Natural killer cell treated with Interleukin-12 subunit alpha and Interleukin-12 subunit beta and Interleukin-15 and Interleukin-18, amount 100 ng/mL, for 72 hours (primary cell): ENCODE data around the gene DHRS7B. TPM values are rescaled to one million over a fixed set of nuclear protein-coding genes. Genes with fewer than 3 reads are reported as not detected.
"Not testable (repeated sequence)": the region's sequence is repeated elsewhere in the genome, so short reads cannot be mapped to it uniquely, and the experiment has no call there.

ENCODE experiments used
- ATAC-seq, 2 donors: fragments of 150-1000 bp; cut with Tn5 transposase in 1 of 2; sonication (Bioruptor Pico), chemical (Tn5 transposase) in 1 of 2; 2 replicates each; pipeline ENCODE4 v1.10.0; 2021
- DNase-seq: peaks from one replicate; pipeline ENCODE4 v3.0.0; 2022; ENCODE audit warnings: low spot score
- H3K27ac Mint-ChIP-seq, 2 donors: 1 replicate in 1 of 2; 2 replicates in 1 of 2; pipeline ENCODE4 v1.8.0; 2022; ENCODE audit warnings: mixed read lengths in 2 of 2, mild to moderate bottlenecking in 1 of 2, moderate library complexity in 1 of 2
- H3K27me3 Mint-ChIP-seq, 2 donors: 1 replicate in 1 of 2; 2 replicates in 1 of 2; pipeline ENCODE4 v1.8.0; 2022; ENCODE audit warnings: mixed read lengths in 2 of 2
- H3K36me3 Mint-ChIP-seq: one replicate; pipeline ENCODE4 v1.8.0; 2022; ENCODE audit warnings: mixed read lengths
- H3K4me1 Mint-ChIP-seq, 2 donors: 1 replicate in 1 of 2; 2 replicates in 1 of 2; pipeline ENCODE4 v1.8.0; 2022; ENCODE audit warnings: low read depth in 2 of 2, mixed read lengths in 2 of 2, mild to moderate bottlenecking in 1 of 2
- H3K4me3 Mint-ChIP-seq: one replicate; pipeline ENCODE4 v1.8.0; 2022; ENCODE audit warnings: mixed read lengths
- H3K9me3 Mint-ChIP-seq: 2 replicates; pipeline ENCODE4 v1.8.0; 2022; ENCODE audit warnings: mixed read lengths
- total RNA-seq, 2 donors: library from RNA; stranded (reverse); gene quantifications; one replicate each; pipeline ENCODE4 v1.2.3, GENCODE V29; 2022

The DHRS7B gene
- total RNA-seq: 10 to 100 TPM; 22.2 to 23.8 TPM

- DNase-seq (peak; percentile 98), ATAC-seq (peak; percentile 97)
- Mint-ChIP-seq H3K27ac (peak within 1 kb of the TSS; percentile 85 to 91), H3K4me1 (peaks cover 16 to 28% of the 10 kb centered on the region in 2 donors), H3K36me3 (no peaks in the 10 kb centered on the region), H3K27me3 (no peaks in the 10 kb centered on the region), H3K9me3 (no peaks in the 10 kb centered on the region), H3K4me3 (peak within 1 kb of the TSS; percentile 99)
Observed at GRCh38 chr17:21126645-21127508, at the start of gene DHRS7B. TSS of gene DHRS7B (plus strand) at chr17:21126964. CDS start at chr17:21126972, 8 bp downstream.

GRCh38 chr17:21077281-21077680 is 49.5 kb upstream of the DHRS7B start:
- ATAC-seq (no peak), DNase-seq (no peak)
- Mint-ChIP-seq H3K27ac (no peak overlapping the region), H3K36me3 (no peaks in the 10 kb centered on the region), H3K9me3 (no peaks in the 10 kb centered on the region), H3K4me1 (no peaks in the 10 kb centered on the region), H3K4me3 (no peak overlapping the region), H3K27me3 (peaks cover 13 to 17% of the 10 kb centered on the region in 2 donors)

- Mint-ChIP-seq H3K4me3 (no peak overlapping the region), H3K27ac (no peak overlapping the region), H3K9me3 (no peaks in the 10 kb centered on the region), H3K4me1 (no peaks in the 10 kb centered on the region), H3K27me3 (peaks cover 13 to 17% of the 10 kb centered on the region in 2 donors), H3K36me3 (no peaks in the 10 kb centered on the region)
- DNase-seq (no peak), ATAC-seq (no peak)
Observed at GRCh38 chr17:21078016-21078780, 48.6 kb upstream of the DHRS7B start.

DNA sequence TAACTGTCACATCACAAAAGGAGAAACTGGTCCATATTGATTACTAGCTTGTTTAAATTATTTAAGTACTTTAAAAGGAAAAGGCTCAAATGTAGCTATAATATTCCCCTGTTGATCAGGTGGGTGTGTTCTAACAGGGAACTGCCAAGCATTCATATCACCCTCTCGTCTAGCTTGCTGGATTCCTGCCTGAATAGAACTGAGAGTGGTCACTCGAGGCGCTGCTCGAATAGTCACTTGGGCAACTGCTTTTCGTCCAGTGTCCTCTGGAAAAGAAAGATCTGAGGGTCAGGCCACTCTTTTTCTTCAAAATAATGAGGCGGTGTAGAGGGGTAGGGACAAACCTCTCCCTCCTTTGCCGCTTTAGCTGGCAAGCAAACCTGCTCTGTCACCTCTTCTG is 47.6 kb upstream of the DHRS7B start:
- Mint-ChIP-seq H3K36me3 (no peaks in the 10 kb centered on the region), H3K4me1 (no peaks in the 10 kb centered on the region), H3K4me3 (no peak overlapping the region), H3K9me3 (no peaks in the 10 kb centered on the region), H3K27me3 (peaks cover 13 to 17% of the 10 kb centered on the region in 2 donors), H3K27ac (no peak overlapping the region)
- ATAC-seq (no peak), DNase-seq (no peak)

DNA sequence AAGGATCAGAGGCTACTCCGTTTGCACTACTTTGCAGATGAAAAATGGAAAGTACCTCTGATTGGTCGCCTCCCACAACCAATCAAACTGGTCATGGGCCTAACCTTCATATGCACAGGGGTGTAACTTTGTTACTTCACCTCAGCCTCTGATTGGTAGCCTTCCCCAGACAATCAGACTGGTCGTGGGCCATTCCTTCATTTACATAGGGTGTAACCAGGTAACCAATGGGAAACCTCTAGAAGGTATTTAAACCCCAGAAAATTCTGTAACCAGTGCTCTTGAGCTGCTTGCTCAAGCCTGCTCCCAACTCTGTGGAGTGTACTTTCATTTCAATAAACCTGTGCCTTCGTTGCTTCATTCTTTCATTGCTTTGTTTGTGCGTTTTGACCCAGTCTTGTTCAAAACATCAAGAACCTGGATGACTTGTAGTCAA is 44.7 kb upstream of the DHRS7B start:
- Mint-ChIP-seq H3K4me1 (no peaks in the 10 kb centered on the region), H3K27me3 (peaks cover 8 to 17% of the 10 kb centered on the region in 2 donors), H3K36me3 (no peaks in the 10 kb centered on the region), H3K9me3 (no peaks in the 10 kb centered on the region), H3K27ac (no peak overlapping the region), H3K4me3 (no peak overlapping the region)
- ATAC-seq: no peak
- no peak for DNase-seq

DNA sequence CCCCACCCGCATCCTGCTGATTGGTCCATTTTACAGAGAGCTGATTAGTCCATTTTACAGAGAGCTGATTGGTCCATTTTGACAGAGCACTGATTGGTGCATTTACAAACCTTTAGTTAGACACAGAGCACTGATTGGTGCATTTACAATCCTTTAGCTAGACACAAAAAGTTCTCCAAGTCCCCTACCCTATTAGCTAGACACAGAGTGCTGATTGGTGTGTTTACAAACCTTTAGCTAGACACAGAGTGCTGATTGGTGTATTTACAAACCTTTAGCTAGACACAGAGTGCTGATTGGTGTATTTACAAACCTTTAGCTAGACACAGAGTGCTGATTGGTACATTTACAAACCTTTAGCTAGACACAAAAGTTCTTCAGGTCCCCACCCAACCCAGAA is 41.5 kb upstream of the DHRS7B start:
- not testable (repeated sequence) for H3K4me1 Mint-ChIP-seq, H3K27me3 Mint-ChIP-seq, H3K27ac Mint-ChIP-seq, H3K4me3 Mint-ChIP-seq, DNase-seq, H3K36me3 Mint-ChIP-seq, H3K9me3 Mint-ChIP-seq, ATAC-seq

DNA sequence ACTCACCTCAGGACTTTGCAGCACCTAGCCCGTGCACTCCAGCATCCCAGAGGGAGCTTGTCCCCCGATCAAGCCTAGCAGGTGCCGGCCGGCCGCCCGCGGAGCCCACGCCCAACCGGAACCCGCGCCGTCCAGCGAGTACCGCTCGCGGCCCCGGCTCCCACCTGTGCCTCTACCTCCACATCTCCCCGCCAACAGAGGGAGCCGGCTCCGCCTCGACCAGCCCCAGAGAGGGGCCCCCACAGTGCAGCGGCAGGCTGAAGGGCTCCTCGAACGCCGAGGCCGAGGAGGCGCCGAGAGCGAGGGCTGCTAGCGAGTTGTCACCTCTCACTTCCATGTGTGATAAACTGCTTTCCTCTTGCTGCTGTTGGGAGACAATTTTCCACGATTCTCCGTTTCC is 41.1 kb upstream of the DHRS7B start:
- no peak for DNase-seq
- H3K4me3 Mint-ChIP-seq: no peak overlapping the region
- no peaks in the 10 kb centered on the region for H3K9me3 Mint-ChIP-seq
- no peaks in the 10 kb centered on the region for H3K36me3 Mint-ChIP-seq
- H3K4me1 Mint-ChIP-seq: no peaks in the 10 kb centered on the region
- H3K27ac Mint-ChIP-seq: no peak overlapping the region
- no peak for ATAC-seq
- peaks cover 0 to 3% of the 10 kb centered on the region in 2 donors for H3K27me3 Mint-ChIP-seq

DNA sequence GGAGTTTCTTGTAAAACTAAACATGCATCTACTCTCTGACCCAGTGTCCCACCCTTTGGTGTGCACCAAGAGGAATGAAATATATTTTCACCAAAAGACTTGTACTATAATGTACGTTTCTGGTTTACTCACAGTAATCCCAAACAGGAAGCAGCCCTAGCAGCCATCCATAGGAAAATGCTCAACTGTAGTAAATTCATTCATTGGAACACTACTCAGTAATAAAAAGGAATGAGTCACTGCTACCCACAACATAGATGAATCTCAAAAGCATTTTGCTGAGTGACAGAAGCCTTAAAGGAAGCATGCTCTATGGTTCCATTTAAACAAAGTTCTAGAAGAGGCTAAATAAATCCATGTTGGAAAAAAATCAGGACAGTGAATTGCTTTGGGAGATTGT is 37.6 kb upstream of the DHRS7B start:
- no peak overlapping the region for H3K4me3 Mint-ChIP-seq
- H3K9me3 Mint-ChIP-seq: no peaks in the 10 kb centered on the region
- H3K4me1 Mint-ChIP-seq: no peaks in the 10 kb centered on the region
- peaks cover 0 to 3% of the 10 kb centered on the region in 2 donors for H3K27me3 Mint-ChIP-seq
- ATAC-seq: no peak
- no peak overlapping the region for H3K27ac Mint-ChIP-seq
- DNase-seq: no peak
- H3K36me3 Mint-ChIP-seq: no peaks in the 10 kb centered on the region

DNA sequence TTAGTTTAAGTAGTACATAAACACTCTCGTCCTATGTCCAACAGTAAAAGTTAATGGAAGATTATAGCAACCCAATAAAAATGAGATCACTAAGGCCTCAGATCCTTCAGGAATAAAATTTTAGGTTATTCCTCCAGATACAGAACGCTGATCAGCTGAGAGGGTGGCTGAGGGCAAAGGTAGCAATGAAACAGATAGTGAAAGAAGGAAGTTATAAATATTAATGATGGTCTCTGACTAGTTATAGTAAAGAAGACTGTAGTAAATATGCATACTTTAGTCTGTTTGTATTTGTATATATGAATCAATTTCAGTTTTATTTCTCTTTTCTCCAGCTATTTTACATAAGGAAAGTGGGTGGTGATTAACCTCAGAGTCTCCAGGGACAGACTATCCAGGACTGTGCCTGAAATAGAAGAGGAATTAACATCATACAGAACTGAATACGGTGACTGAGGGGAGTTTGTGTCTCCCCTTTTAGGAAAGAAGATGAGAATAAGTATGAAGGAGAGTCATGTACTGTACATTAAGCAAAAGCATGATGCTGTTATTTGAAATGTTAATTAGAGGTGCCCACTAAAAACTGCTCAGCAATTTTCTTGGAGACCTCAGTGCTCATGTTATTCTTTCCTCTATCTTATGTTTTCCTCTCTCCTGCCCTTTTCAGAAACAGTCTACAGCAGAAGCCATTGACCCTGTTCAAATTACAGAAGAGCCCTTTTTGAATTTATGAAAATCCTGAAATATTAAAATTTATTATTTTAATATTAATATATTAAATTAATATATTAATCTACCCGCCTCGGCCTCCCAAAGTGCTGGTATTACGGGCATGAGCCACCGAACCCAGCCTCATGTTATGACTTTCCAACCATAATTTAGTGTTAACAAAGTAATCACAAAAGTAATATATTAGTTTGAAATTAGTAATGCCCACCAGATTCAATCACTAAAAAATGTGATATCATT is 36.5 kb upstream of the DHRS7B start:
- H3K9me3 Mint-ChIP-seq: no peaks in the 10 kb centered on the region
- no peak overlapping the region for H3K27ac Mint-ChIP-seq
- H3K27me3 Mint-ChIP-seq: peaks cover 0 to 3% of the 10 kb centered on the region in 2 donors
- no peaks in the 10 kb centered on the region for H3K4me1 Mint-ChIP-seq
- no peak overlapping the region for H3K4me3 Mint-ChIP-seq
- ATAC-seq: no peak
- DNase-seq: no peak
- no peaks in the 10 kb centered on the region for H3K36me3 Mint-ChIP-seq

GRCh38 chr17:21090902-21091618 is 35.7 kb upstream of the DHRS7B start:
- no peak overlapping the region for H3K4me3 Mint-ChIP-seq

GRCh38 chr17:21094298-21094704 is 32.5 kb upstream of the DHRS7B start:
- ATAC-seq (no peak), DNase-seq (no peak)
- H3K9me3 Mint-ChIP-seq: no peaks in the 10 kb centered on the region
- no peak overlapping the region for H3K27ac Mint-ChIP-seq
- H3K27me3 Mint-ChIP-seq: peaks cover 0 to 7% of the 10 kb centered on the region in 2 donors
- H3K36me3 Mint-ChIP-seq: no peaks in the 10 kb centered on the region
- peaks cover 9 to 17% of the 10 kb centered on the region in 2 donors for H3K4me1 Mint-ChIP-seq
- H3K4me3 Mint-ChIP-seq: no peak overlapping the region

More at GRCh38 chr17:21090902-21091618, 35.7 kb upstream of the DHRS7B start:
- Mint-ChIP-seq H3K9me3 (no peaks in the 10 kb centered on the region), H3K36me3 (no peaks in the 10 kb centered on the region), H3K27ac (no peak overlapping the region), H3K27me3 (peaks cover 0 to 3% of the 10 kb centered on the region in 2 donors), H3K4me1 (no peaks in the 10 kb centered on the region)
- DNase-seq: no peak
- ATAC-seq: no peak

DNA sequence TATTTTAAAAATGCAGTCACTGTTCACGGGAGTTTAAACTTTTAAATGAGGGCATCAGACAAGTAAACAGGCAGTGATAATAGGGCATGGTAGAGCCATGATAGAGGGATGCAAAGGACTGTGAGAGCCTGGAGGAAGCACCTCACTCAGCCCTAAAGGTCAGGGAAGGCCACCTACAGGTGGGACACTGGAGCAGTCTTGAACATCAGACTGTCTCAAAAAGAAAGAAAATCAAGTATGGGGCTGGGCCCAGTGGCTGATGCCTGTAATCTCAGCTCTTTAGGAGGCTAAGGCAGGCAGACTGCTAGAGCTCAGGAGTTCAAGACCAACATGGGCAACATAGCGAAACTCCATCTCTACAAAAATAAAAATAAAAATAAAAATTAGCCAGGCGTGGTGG is 31.0 kb upstream of the DHRS7B start:
- Mint-ChIP-seq H3K27ac (no peak overlapping the region), H3K27me3 (peaks cover 0 to 7% of the 10 kb centered on the region in 2 donors), H3K4me3 (no peak overlapping the region), H3K4me1 (peaks cover 16 to 23% of the 10 kb centered on the region in 2 donors), H3K36me3 (no peaks in the 10 kb centered on the region), H3K9me3 (no peaks in the 10 kb centered on the region)
- DNase-seq (no peak), ATAC-seq (no peak)

GRCh38 chr17:21096874-21097273 is 29.9 kb upstream of the DHRS7B start:
- no peaks in the 10 kb centered on the region for H3K36me3 Mint-ChIP-seq
- peaks cover 0 to 7% of the 10 kb centered on the region in 2 donors for H3K27me3 Mint-ChIP-seq
- H3K27ac Mint-ChIP-seq: no peak overlapping the region
- H3K4me3 Mint-ChIP-seq: no peak overlapping the region
- H3K9me3 Mint-ChIP-seq: no peaks in the 10 kb centered on the region
- no peak for DNase-seq
- no peak for ATAC-seq
- peaks cover 16 to 23% of the 10 kb centered on the region in 2 donors for H3K4me1 Mint-ChIP-seq
